HG03060 (cell line): Measurements from ENCODE around the gene RAB7B.

Experiments used
- ATAC-seq: cut with Tn5 transposase; IDR thresholded peaks from one replicate; pipeline ENCODE4 v1.9.1; 2021; ENCODE audit warnings: low read depth, moderate number of reproducible peaks; ENCODE audit not compliant: unreplicated experiment

Gene RAB7B

GRCh38 chr1:206023695-206024094, 20.5 kb upstream of the RAB7B start, which contains the start of gene CTSE:
TSS of gene CTSE (minus strand) at chr1:206023895. CDS start at chr1:206023791, 104 bp downstream.
- no peak for ATAC-seq

- ATAC-seq, result no peak
Measured at GRCh38 chr1:206022766-206023165, 19.6 kb upstream of the RAB7B start.

GRCh38 chr1:206021626-206022365, 18.6 kb upstream of the RAB7B start:
- no peak for ATAC-seq

GRCh38 chr1:206021008-206021625, 17.9 kb upstream of the RAB7B start:
- ATAC-seq, result no peak

- no peak for ATAC-seq
Measured at GRCh38 chr1:206020393-206021007, 17.3 kb upstream of the RAB7B start.

- no peak for ATAC-seq
Measured at GRCh38 chr1:206015071-206015470, 11.9 kb upstream of the RAB7B start.

GRCh38 chr1:206014601-206015000, 11.4 kb upstream of the RAB7B start:
- ATAC-seq, result no peak

GRCh38 chr1:206013026-206013795, 10.0 kb upstream of the RAB7B start:
- ATAC-seq, result no peak

- ATAC-seq, result peak; percentile 86
Measured at GRCh38 chr1:206012086-206012859, 9.1 kb upstream of the RAB7B start.

- ATAC-seq, result no peak
Measured at GRCh38 chr1:206011057-206011456, 7.9 kb upstream of the RAB7B start.

GRCh38 chr1:206010060-206010459, 6.9 kb upstream of the RAB7B start:
- no peak for ATAC-seq

GRCh38 chr1:206006946-206007345, 3.8 kb upstream of the RAB7B start:
- no peak for ATAC-seq

- no peak for ATAC-seq
Measured at GRCh38 chr1:206005778-206006180, 2.6 kb upstream of the RAB7B start.

- no peak for ATAC-seq
Measured at GRCh38 chr1:206005234-206005633, 2.0 kb upstream of the RAB7B start.

GRCh38 chr1:206004826-206005225, 1.6 kb upstream of the RAB7B start:
- ATAC-seq, result no peak

- ATAC-seq, result no peak
Measured at GRCh38 chr1:206003854-206004800, 932 bp upstream of the RAB7B start.

GRCh38 chr1:206002160-206002559, 1.0 kb downstream of the RAB7B start:
- no peak for ATAC-seq

- no peak for ATAC-seq
Measured at GRCh38 chr1:206001476-206001888, 1.7 kb downstream of the RAB7B start.
